Upper lobe of right lung (tissue), 1 donor: ENCODE results near the gene DENND1B. TPM values are rescaled to one million over a fixed set of nuclear protein-coding genes. Genes with fewer than 3 reads are reported as not detected.

Experiments used
- ATAC-seq: fragments of 200-7000 bp; cut with Tn5 transposase; one replicate; pipeline ENCODE4 v1.9.1; 2020; ENCODE audit warnings: mild to moderate bottlenecking, moderate library complexity
- DNase-seq: peaks from one replicate; pipeline ENCODE4 v3.0.0-alpha.2; 2020
- H3K27ac ChIP-seq: fragments of 200-600 bp; one replicate; pipeline ENCODE4 v1.8.0; 2022
- H3K27me3 ChIP-seq: fragments of 200-600 bp; one replicate; pipeline ENCODE4 v1.8.0; 2022; ENCODE audit warnings: mild to moderate bottlenecking
- H3K36me3 ChIP-seq: fragments of 200-600 bp; one replicate; pipeline ENCODE4 v1.8.0; 2022
- H3K4me1 ChIP-seq: fragments of 200-600 bp; one replicate; pipeline ENCODE4 v1.8.0; 2022
- H3K4me3 ChIP-seq: fragments of 200-600 bp; one replicate; pipeline ENCODE4 v1.8.0; 2022; ENCODE audit warnings: mild to moderate bottlenecking
- H3K9me3 ChIP-seq: fragments of 200-600 bp; one replicate; pipeline ENCODE4 v1.8.0; 2022
- CTCF ChIP-seq: fragments of 200-600 bp; IDR thresholded peaks from one replicate; pipeline ENCODE4 v1.8.0; 2022; ENCODE audit warnings: antibody characterized with exemption
- intact Hi-C: fragments of 100-400 bp; cut with DNase I; formaldehyde crosslinking; loops from one replicate; pipeline ENCODE4 v1.11.0; 2022
- total RNA-seq: library from RNA; stranded (reverse); fragmentation: NEBNext Ultra II Directional; extraction: Animal tissue kit (Norgen Biotek cat#: 25700); gene quantifications from one replicate; pipeline ENCODE4 v1.2.1, GENCODE V29; 2021
- donor health status: DM: no; HTN: yes; CAD: no; lungs with severe emphysema.

The DENND1B gene
- total RNA-seq, 1 donor from 2014 or later = 20.1 TPM

- no peak for ATAC-seq
- intact Hi-C loops = no loop called here
- TF ChIP-seq CTCF = no peak
Measured at GRCh38 chr1:197637406-197637805, 137.9 kb downstream of the DENND1B start.

GRCh38 chr1:197633447-197634078, 141.7 kb downstream of the DENND1B start:
- TF ChIP-seq CTCF = no peak
- Histone ChIP-seq H3K36me3 (no peaks in the 10 kb centered on the region), H3K4me3 (no peak overlapping the region), H3K27me3 (no peaks in the 10 kb centered on the region), H3K9me3 (no peaks in the 10 kb centered on the region), H3K27ac (no peak overlapping the region), H3K4me1 (no peaks in the 10 kb centered on the region)
- no peak for ATAC-seq
- no peak for DNase-seq
- intact Hi-C loops = no loop called here

More at GRCh38 chr1:197637406-197637805, 137.9 kb downstream of the DENND1B start:
- H3K36me3 ChIP-seq = peaks cover 6% of the 10 kb centered on the region
- H3K4me1 ChIP-seq = no peaks in the 10 kb centered on the region
- H3K9me3 ChIP-seq = no peaks in the 10 kb centered on the region
- H3K27ac ChIP-seq = no peak overlapping the region
- DNase-seq = no peak
- H3K4me3 ChIP-seq = no peak overlapping the region
- H3K27me3 ChIP-seq = no peaks in the 10 kb centered on the region

GRCh38 chr1:197632651-197633050, 142.6 kb downstream of the DENND1B start:
- no peak for ATAC-seq
- Histone ChIP-seq H3K4me3 (no peak overlapping the region), H3K4me1 (no peaks in the 10 kb centered on the region)

GRCh38 chr1:197632005-197632404, 143.3 kb downstream of the DENND1B start:
- Histone ChIP-seq H3K9me3 (no peaks in the 10 kb centered on the region), H3K27ac (no peak overlapping the region), H3K36me3 (no peaks in the 10 kb centered on the region), H3K4me1 (no peaks in the 10 kb centered on the region), H3K4me3 (no peak overlapping the region), H3K27me3 (no peaks in the 10 kb centered on the region)
- TF ChIP-seq CTCF = no peak
- DNase-seq = no peak
- intact Hi-C loops = no loop called here
- no peak for ATAC-seq

More at GRCh38 chr1:197632651-197633050, 142.6 kb downstream of the DENND1B start:
- intact Hi-C loops = no loop called here
- no peaks in the 10 kb centered on the region for H3K36me3 ChIP-seq
- no peaks in the 10 kb centered on the region for H3K27me3 ChIP-seq
- no peak for TF ChIP-seq CTCF
- H3K27ac ChIP-seq = no peak overlapping the region
- H3K9me3 ChIP-seq = no peaks in the 10 kb centered on the region
- DNase-seq = no peak

GRCh38 chr1:197622371-197622770, 152.9 kb downstream of the DENND1B start:
- DNase-seq (no peak), ATAC-seq (no peak)
- Histone ChIP-seq H3K36me3 (no peaks in the 10 kb centered on the region), H3K4me3 (no peak overlapping the region), H3K4me1 (no peaks in the 10 kb centered on the region), H3K27ac (no peak overlapping the region), H3K9me3 (no peaks in the 10 kb centered on the region), H3K27me3 (no peaks in the 10 kb centered on the region)
- intact Hi-C loops = no loop called here
- no peak for TF ChIP-seq CTCF

GRCh38 chr1:197621761-197622160, 153.5 kb downstream of the DENND1B start:
- DNase-seq = no peak
- TF ChIP-seq CTCF = no peak
- no peaks in the 10 kb centered on the region for H3K27me3 ChIP-seq
- no peaks in the 10 kb centered on the region for H3K9me3 ChIP-seq
- no peak overlapping the region for H3K27ac ChIP-seq
- H3K4me3 ChIP-seq = no peak overlapping the region
- no peaks in the 10 kb centered on the region for H3K4me1 ChIP-seq
- intact Hi-C loops = no loop called here
- ATAC-seq = no peak
- peaks cover 1% of the 10 kb centered on the region for H3K36me3 ChIP-seq
